ENCODE measurements around the gene GNG14.

GRCh38 chr19:12669270-12670158 is 18.3 kb upstream of the GNG14 start:
- peak; percentile 64; the same call in 1 of the 2 replicates for TF ChIP-seq TAF1 (IDR thresholded peaks at IDR 0.05; ENCODE audit: low read depth, low read length)
- TF ChIP-seq POLR2A (IDR thresholded peaks at IDR 0.05; ENCODE audit: low read depth, low read length), result peak; percentile 83
- TF ChIP-seq POLR2AphosphoS5 (IDR thresholded peaks at IDR 0.05; ENCODE audit: low read depth, low read length), result peak; percentile 75; the same call in 1 of the 2 replicates
